HG02973 (cell line): ENCODE measurements around the gene BLVRA.
A peak's percentile ranks its signal among the peaks of the same experiment; 100 is the strongest.
"Not testable (repeated sequence)": the region's sequence is repeated elsewhere in the genome, so short reads cannot be mapped to it uniquely, and the experiment has no call there.

Experiments used
- ATAC-seq: cut with Tn5 transposase; IDR thresholded peaks from one replicate; pipeline ENCODE4 v1.9.1; 2021; ENCODE audit warnings: moderate library complexity; ENCODE audit not compliant: unreplicated experiment

The BLVRA gene

GRCh38 chr7:43768887-43769272 is 10.4 kb downstream of the BLVRA start:
- ATAC-seq: no peak

- no peak for ATAC-seq
These were observed 10.8 kb downstream of the BLVRA start for GRCh38 chr7:43769281-43769680.

- ATAC-seq: no peak
These were observed 11.4 kb downstream of the BLVRA start for GRCh38 chr7:43769791-43770465.

GRCh38 chr7:43771128-43771527 is 12.6 kb downstream of the BLVRA start:
- no peak for ATAC-seq

- ATAC-seq: no peak
These were observed 13.1 kb downstream of the BLVRA start for GRCh38 chr7:43771573-43771972.

GRCh38 chr7:43773268-43773667 is 14.8 kb downstream of the BLVRA start:
- ATAC-seq: not testable (repeated sequence)

- ATAC-seq: not testable (repeated sequence)
These were observed 16.8 kb downstream of the BLVRA start for GRCh38 chr7:43775255-43775654.

GRCh38 chr7:43778293-43779044 is 20.0 kb downstream of the BLVRA start:
- not testable (repeated sequence) for ATAC-seq

GRCh38 chr7:43779045-43779812 is 20.7 kb downstream of the BLVRA start:
- ATAC-seq: no peak

GRCh38 chr7:43781726-43782607 is 23.5 kb downstream of the BLVRA start:
- ATAC-seq: no peak

GRCh38 chr7:43782768-43783555 is 24.5 kb downstream of the BLVRA start:
- ATAC-seq: no peak

GRCh38 chr7:43784030-43784584 is 25.6 kb downstream of the BLVRA start:
- peak; percentile 5 for ATAC-seq

GRCh38 chr7:43784585-43785087 is 26.2 kb downstream of the BLVRA start:
- ATAC-seq: peak; percentile 92

- no peak for ATAC-seq
These were observed 26.9 kb downstream of the BLVRA start for GRCh38 chr7:43785420-43785819.

GRCh38 chr7:43787771-43788170 is 29.3 kb downstream of the BLVRA start:
- no peak for ATAC-seq

GRCh38 chr7:43790006-43790405 is 31.5 kb downstream of the BLVRA start:
- ATAC-seq: no peak

GRCh38 chr7:43790834-43791233 is 32.4 kb downstream of the BLVRA start:
- ATAC-seq: no peak

GRCh38 chr7:43791665-43792064 is 33.2 kb downstream of the BLVRA start:
- no peak for ATAC-seq

GRCh38 chr7:43792471-43793150 is 34.1 kb downstream of the BLVRA start:
- no peak for ATAC-seq
